Fibroblast of lung (primary cell): ENCODE data around the gene CPNE4.

Source experiments
- EZH2 ChIP-seq: IDR thresholded peaks from 2 replicates; pipeline ENCODE4 v1.5.1; 2012; ENCODE audit warnings: low read length, control low read depth, mild to moderate bottlenecking; ENCODE audit errors: missing control alignments
- TF ChIP-seq, protein P1 (sequence below), 2 donors: IDR thresholded peaks in 1 of 2; conservative IDR thresholded peaks in 1 of 2; 1 replicate in 1 of 2; 2 replicates in 1 of 2; pipeline ENCODE4 v1.5.1; 2011 to 2012; ENCODE audit warnings: low read length in 2 of 2, control low read depth in 1 of 2, inconsistent platforms in 1 of 2, low read depth in 1 of 2, mild to moderate bottlenecking in 1 of 2

DNA sequence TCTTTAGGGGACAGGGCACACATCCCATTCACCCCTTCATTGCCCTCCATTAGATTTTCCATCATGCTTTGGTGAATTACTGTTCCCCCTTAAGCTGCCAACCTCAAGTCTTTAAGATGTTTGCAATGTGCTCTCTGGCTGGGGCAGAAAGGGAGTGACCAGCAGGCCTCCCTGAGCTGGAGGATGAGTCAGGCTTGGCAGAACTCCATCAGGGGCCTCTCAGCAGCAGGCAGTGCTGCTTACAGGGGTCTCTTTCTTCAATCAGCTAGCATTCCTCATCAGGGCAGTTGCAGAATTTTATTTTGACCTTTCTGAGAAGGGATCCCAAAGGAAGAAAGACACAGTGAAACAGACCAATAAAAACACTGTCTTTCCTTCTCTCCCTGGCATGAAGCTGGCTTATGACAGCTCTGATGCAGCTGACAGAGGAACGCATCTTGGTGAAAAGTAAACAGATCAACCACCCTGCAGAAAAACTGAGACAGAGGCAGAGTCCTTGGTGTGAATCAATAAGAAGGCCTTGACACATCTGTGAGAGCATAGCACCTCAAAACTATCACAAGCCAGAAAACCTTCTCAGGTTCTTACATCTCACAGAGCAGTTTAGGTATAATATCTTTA is 443.3 kb downstream of the CPNE4 start:
- TF ChIP-seq, protein P1, sequence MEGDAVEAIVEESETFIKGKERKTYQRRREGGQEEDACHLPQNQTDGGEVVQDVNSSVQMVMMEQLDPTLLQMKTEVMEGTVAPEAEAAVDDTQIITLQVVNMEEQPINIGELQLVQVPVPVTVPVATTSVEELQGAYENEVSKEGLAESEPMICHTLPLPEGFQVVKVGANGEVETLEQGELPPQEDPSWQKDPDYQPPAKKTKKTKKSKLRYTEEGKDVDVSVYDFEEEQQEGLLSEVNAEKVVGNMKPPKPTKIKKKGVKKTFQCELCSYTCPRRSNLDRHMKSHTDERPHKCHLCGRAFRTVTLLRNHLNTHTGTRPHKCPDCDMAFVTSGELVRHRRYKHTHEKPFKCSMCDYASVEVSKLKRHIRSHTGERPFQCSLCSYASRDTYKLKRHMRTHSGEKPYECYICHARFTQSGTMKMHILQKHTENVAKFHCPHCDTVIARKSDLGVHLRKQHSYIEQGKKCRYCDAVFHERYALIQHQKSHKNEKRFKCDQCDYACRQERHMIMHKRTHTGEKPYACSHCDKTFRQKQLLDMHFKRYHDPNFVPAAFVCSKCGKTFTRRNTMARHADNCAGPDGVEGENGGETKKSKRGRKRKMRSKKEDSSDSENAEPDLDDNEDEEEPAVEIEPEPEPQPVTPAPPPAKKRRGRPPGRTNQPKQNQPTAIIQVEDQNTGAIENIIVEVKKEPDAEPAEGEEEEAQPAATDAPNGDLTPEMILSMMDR (conservative IDR thresholded peaks at IDR 0.05 in 1 of 2, IDR thresholded peaks at IDR 0.05 in 1 of 2; ENCODE audit: low read depth in 1 of 2, low read length in 2 of 2): no peak
- TF ChIP-seq EZH2: no peak
